K562 (cell line): ENCODE measurements around the gene DAZAP1. TPM values are rescaled to one million over a fixed set of nuclear protein-coding genes. Genes with fewer than 3 reads are reported as not detected.

Experiments used
- ATAC-seq: fragments of 200-7000 bp; cut with Tn5 transposase; 3 replicates; pipeline ENCODE4 v1.9.1; 2020; ENCODE audit warnings: moderate library complexity
- BruUV-seq: library from RNA; stranded (reverse); fragments of 400-500 nt; replicated peaks from 2 replicates; lab custom pipeline; 2021; lab: Mats Ljungman, UMichigan
- CTCF ChIA-PET: fragments of 300-600 bp; formaldehyde crosslinking; extraction: SDS; loops from one replicate; lab custom pipeline; 2021; ENCODE audit warnings: low intra/inter-chr PET ratio; lab: Yijun Ruan, JAX
- POLR2A ChIA-PET: fragments of 300-600, 350-650 bp; sonication (Branson Sonifier 250); formaldehyde crosslinking; extraction: SDS; loops from one replicate; lab custom pipeline; 2021; ENCODE audit warnings: antibody characterized with exemption, inconsistent platforms; lab: Yijun Ruan, JAX
- DNase-seq, 4 experiments: peaks; one replicate each; pipeline versions ENCODE4 v3.0.0 to v3.0.0-alpha.2; 2011 to 2018; ENCODE audit warnings: low spot score in 3 of 4, mixed read lengths in 3 of 4; ENCODE audit errors: extremely low read depth in 1 of 4
- FAIRE-seq: peaks from 2 replicates; lab custom pipeline; 2011; peaks lifted over from hg19 to GRCh38; lab: Jason Lieb, UNC
- H2AFZ ChIP-seq: 2 replicates; pipeline ENCODE4 v1.6.0; 2011; ENCODE audit warnings: low read depth, low read length, control low read depth, inconsistent platforms
- H3K27ac ChIP-seq: fragments of 200-600 bp; 3 replicates; pipeline ENCODE4 v1.8.0; 2011; ENCODE audit warnings: low read depth, mild to moderate bottlenecking, control low read depth, inconsistent platforms, low read length, moderate library complexity, mixed read lengths; ENCODE audit errors: extremely low read depth
- H3K27me3 ChIP-seq, 2 experiments: fragments of 300-600 bp in 1 of 2; 2 replicates in 1 of 2; 3 replicates in 1 of 2; pipeline versions ENCODE4 v1.6.0 to v1.8.0; 2011; ENCODE audit warnings: inconsistent platforms in 2 of 2, low read length in 2 of 2, mild to moderate bottlenecking in 1 of 2, mixed read lengths in 1 of 2, moderate library complexity in 1 of 2; ENCODE audit not compliant: control insufficient read depth in 2 of 2, insufficient read depth in 2 of 2
- H3K36me3 ChIP-seq: fragments of 300-600 bp; 3 replicates; pipeline ENCODE4 v1.8.0; 2011; ENCODE audit warnings: mild to moderate bottlenecking, low read length, inconsistent platforms; ENCODE audit not compliant: control insufficient read depth, insufficient read depth
- H3K4me1 ChIP-seq, 2 experiments: fragments of 200-600 bp in 1 of 2; replicated peaks in 1 of 2; 2 replicates in 1 of 2; 3 replicates in 1 of 2; pipeline versions ENCODE4 v1.5.1 to v1.8.0; 2011; ENCODE audit warnings: inconsistent platforms in 2 of 2, low read length in 2 of 2, mild to moderate bottlenecking in 1 of 2, mixed read lengths in 1 of 2, moderate library complexity in 1 of 2; ENCODE audit not compliant: control insufficient read depth in 2 of 2, insufficient read depth in 2 of 2
- H3K4me2 ChIP-seq: 2 replicates; pipeline ENCODE4 v1.6.1; 2011; ENCODE audit warnings: low read length, control low read depth, inconsistent platforms, mixed read lengths; ENCODE audit not compliant: insufficient read depth
- H3K4me3 ChIP-seq: fragments of 200-600 bp; sonication (generic), shearing (Covaris generic); 2 replicates; pipeline ENCODE4 v1.5.1; 2016; ENCODE audit warnings: control low read depth, inconsistent platforms
- H3K79me2 ChIP-seq: fragments of 200-600 bp; 3 replicates; pipeline ENCODE4 v1.8.0; 2011; ENCODE audit warnings: low read length, inconsistent platforms; ENCODE audit not compliant: control insufficient read depth, insufficient read depth
- H3K9ac ChIP-seq, 2 experiments: 2 replicates each; pipeline versions ENCODE4 v1.6.0 to v1.6.1; 2011; ENCODE audit warnings: low read depth in 2 of 2, low read length in 2 of 2, control low read depth in 1 of 2, inconsistent platforms in 1 of 2, mild to moderate bottlenecking in 1 of 2, mixed read lengths in 1 of 2; ENCODE audit not compliant: insufficient read depth in 1 of 2
- H3K9me1 ChIP-seq: one replicate; pipeline ENCODE4 v1.6.0; 2011; ENCODE audit warnings: inconsistent platforms, mild to moderate bottlenecking, low read length, moderate library complexity; ENCODE audit not compliant: control insufficient read depth, insufficient read depth
- H3K9me3 ChIP-seq: replicated peaks from 2 replicates; pipeline ENCODE4 v1.5.1; 2011; ENCODE audit warnings: low read depth, low read length, inconsistent platforms; ENCODE audit not compliant: control insufficient read depth, insufficient read depth
- H4K20me1 ChIP-seq: replicated peaks from 2 replicates; pipeline ENCODE4 v1.6.1; 2011; ENCODE audit warnings: low read length, inconsistent platforms, mixed read lengths; ENCODE audit not compliant: control insufficient read depth, insufficient read depth
- FOXK1 ChIP-seq: sonication (generic); formaldehyde crosslinking; IDR thresholded peaks from 2 replicates; pipeline ENCODE4 v1.8.0; 2022; ENCODE audit warnings: missing genetic modification reagents, mild to moderate bottlenecking, borderline replicate concordance
- POLR2A ChIP-seq: fragments of 450-650 bp; conservative IDR thresholded peaks from 2 replicates; pipeline ENCODE4 v1.6.1; 2016
- POLR2G ChIP-seq: fragments of 200-400 bp; formaldehyde crosslinking; IDR thresholded peaks from 2 replicates; pipeline ENCODE4 v1.6.1; 2017; ENCODE audit warnings: low read depth, mild to moderate bottlenecking, antibody characterized with exemption, low read length, moderate library complexity
- RBM22 ChIP-seq: fragments of 200-400 bp; formaldehyde crosslinking; IDR thresholded peaks from 2 replicates; pipeline ENCODE4 v1.6.1; 2018; ENCODE audit warnings: low read length, low read depth; ENCODE audit not compliant: poor library complexity, severe bottlenecking
- SUPT5H ChIP-seq: fragments of 450-650 bp; IDR thresholded peaks from 2 replicates; pipeline ENCODE4 v1.6.1; 2016
- WGBS: fragments of 100-300 bp; shearing (Covaris generic); methylation state at CpG from one replicate; pipeline ENCODE4 v1.1.6; 2016; ENCODE audit warnings: low coverage, mixed read lengths; ENCODE audit not compliant: insufficient coverage; ENCODE audit errors: missing lambda C conversion rate; 5-methylcytosine and 5-hydroxymethylcytosine counted together
- in situ Hi-C: fragments of 300-500 bp; cut with MboI; formaldehyde crosslinking; loops from 4 replicates; pipeline ENCODE4 v1.15.0; 2018; ENCODE audit warnings: inconsistent platforms, mixed read lengths
- intact Hi-C: fragments of 100-400 bp; cut with micrococcal nuclease; formaldehyde crosslinking; loops from 2 replicates; pipeline ENCODE4 v1.14.2; 2022
- polyA plus RNA-seq, 8 experiments: library from polyadenylated mRNA; depleted of rRNA in 4 of 8; stranded (reverse) in 5 of 8; unstranded in 3 of 8; fragments of >200 nt; fragmentation: Nextera tagmentation in 2 of 8; fragmentation: Illumina TruSeq in 1 of 8; extraction: Ambion mirVana in 2 of 8; extraction: Trizol in 1 of 8; gene quantifications; 2 replicates each; pipeline versions ENCODE4 v1.2.1 to v1.2.3, GENCODE V29; 2011 to 2014; ENCODE audit warnings: inconsistent platforms in 1 of 8, missing spikeins in 1 of 8
- total RNA-seq, 7 experiments: library from RNA; depleted of rRNA in 6 of 7; stranded (reverse); fragments of >200 nt in 6 of 7; fragmentation: Illumina TruSeq in 2 of 7; extraction: Trizol in 2 of 7; gene quantifications; 2 replicates each; pipeline versions ENCODE4 v1.2.1 to v1.2.3, GENCODE V29; 2011 to 2021; ENCODE audit warnings: low replicate concordance in 1 of 7

Gene DAZAP1
- total and polyA plus RNA-seq, 9 of the 15 experiments (the other 6 are each of a cell fraction or from before 2014, with no cell fraction given): 10.8 to 289 (median 142) TPM

DNA sequence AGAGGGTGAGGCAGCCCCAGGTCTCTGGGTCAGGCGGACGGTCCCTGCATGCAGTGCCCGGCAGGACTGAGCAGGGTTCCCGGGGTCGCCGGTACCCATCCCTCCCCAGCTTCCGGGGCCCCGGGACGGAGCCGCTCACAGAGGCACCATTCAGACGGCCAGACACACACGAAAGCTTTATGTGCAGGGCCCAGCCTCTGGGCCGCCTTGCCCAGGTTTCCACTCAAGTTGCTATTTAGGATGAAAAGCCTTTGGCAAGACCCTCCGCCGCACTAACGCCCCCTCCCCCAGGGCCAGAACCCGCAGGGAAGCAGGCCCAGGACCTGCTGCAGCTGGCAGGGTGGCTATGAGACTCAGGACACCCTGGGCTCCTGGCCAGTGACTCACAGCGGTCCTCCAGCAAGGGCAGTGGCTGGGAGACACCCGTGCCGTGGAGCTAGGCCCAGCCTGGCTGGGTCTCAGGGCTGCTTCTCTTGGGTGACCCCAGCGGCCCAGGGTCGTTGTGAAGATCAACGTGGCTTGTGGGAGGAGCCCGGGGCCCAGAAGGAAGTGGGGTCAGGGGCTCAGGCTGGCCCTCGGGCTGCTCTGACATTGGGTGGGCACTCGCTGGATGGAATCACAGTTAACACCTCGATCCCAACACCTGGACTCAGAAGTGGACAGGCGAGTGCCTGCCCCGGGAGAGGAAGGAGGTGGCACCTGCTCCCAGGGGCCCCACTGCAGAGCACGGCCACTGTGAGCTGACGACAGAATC lies 66.8 kb downstream of the DAZAP1 start:
- peaks cover 33% of the 10 kb centered on the region; the same call in 2 of the 3 replicates for H3K36me3 ChIP-seq
- H3K4me3 ChIP-seq: no peak overlapping the region
- no peak overlapping the region for H2AFZ ChIP-seq
- no peak for DNase-seq
- no peak for ATAC-seq
- ChIA-PET POLR2A (interaction anchor here (0.6 to 2.3 kb wide), 6 partner anchors 13 to 202 kb away, joined by 3 to 10 read pairs (median 4); partner anchors contain the start of gene REEP6), CTCF (no interaction called here)
- intact Hi-C loops (no loop called here), in situ Hi-C loops (no loop called here)
- peaks cover 18% of the 10 kb centered on the region for H4K20me1 ChIP-seq
- no peaks in the 10 kb centered on the region for H3K9me1 ChIP-seq
- WGBS: 67% methylated on average over 22 of the region's 31 CpGs
- peak overlapping the region in 1 of 2 experiments; percentile 74; a peak in 2 of 4 replicates for H3K9ac ChIP-seq
- H3K27me3 ChIP-seq: no peaks in the 10 kb centered on the region
- TF ChIP-seq SUPT5H (peak; percentile 24; the same call in 1 of the 2 replicates), POLR2G (0 out of 2 replicates have a peak, but pooled peaks have one; percentile 5), POLR2A (peak; percentile 42; the same call in 1 of the 2 replicates), RBM22 (peak; percentile 30), FOXK1 (no peak)
- no peak overlapping the region for H3K27ac ChIP-seq
- no peak overlapping the region for H3K4me2 ChIP-seq
- peaks cover 60% of the 10 kb centered on the region for H3K79me2 ChIP-seq
- no TSS peak for BruUV-seq
- H3K4me1 ChIP-seq: peaks cover 11 to 86% of the 10 kb centered on the region in 2 experiments
- no peak for FAIRE-seq
- no peaks in the 10 kb centered on the region; the same call in 1 of the 2 replicates for H3K9me3 ChIP-seq
